Measurements from ENCODE around the gene DIAPH3. TPM values are rescaled to one million over a fixed set of nuclear protein-coding genes. Genes with fewer than 3 reads are reported as not detected.

DIAPH3 gene
- total RNA-seq, 1 donor from 2014 or later: 8.7 TPM

DNA sequence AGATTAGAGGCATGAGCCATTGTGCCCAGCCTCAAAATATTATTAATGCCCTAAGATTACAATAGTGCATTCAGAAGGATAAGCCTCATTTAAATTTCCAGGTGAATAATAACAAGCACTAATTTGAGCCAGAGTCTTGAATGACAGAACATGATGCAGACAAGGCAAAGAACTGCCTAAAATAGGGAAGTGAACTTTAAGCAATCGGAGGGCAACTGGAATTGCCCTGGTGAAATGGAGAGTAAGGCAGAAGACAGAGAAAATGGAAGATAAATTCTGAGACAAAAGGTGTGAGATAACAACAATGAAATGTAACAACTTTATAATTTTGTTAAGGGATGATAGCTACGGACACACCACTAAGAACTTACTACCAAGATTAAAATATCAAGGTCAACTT, 199.9 kb downstream of the DIAPH3 start:
- no peak for DNase-seq (ENCODE audit: low read depth in 2 of 2)

DNA sequence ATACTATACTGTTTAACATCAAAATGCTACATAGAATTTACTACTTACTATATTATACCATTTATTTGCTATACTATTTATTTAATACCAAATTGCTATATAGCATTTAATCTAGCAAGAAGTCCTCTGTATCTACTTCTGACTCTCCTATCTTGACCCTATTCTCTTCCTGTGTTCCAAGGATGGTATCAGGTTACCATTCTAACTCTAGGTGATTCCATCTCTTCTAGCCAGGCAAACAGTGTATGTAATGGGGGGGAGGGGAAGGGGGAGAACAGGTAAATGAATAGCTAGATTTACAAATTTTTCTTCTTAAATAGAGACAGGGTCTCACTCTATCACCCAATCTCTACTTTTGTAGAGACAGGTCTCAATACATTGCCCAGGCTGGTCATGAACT, 200.3 kb downstream of the DIAPH3 start:
- no peak for DNase-seq (ENCODE audit: low read depth in 2 of 2)

- DNase-seq (ENCODE audit: low read depth in 2 of 2): no peak
Observed at GRCh38 chr13:59962343-59962742, 201.4 kb downstream of the DIAPH3 start.

GRCh38 chr13:59960683-59961082, 203.0 kb downstream of the DIAPH3 start:
- peak in 1 of 2 donors; percentile 35 for DNase-seq (ENCODE audit: low read depth in 2 of 2)

- DNase-seq (ENCODE audit: low read depth in 2 of 2): no peak
Observed at GRCh38 chr13:59957438-59957837, 206.3 kb downstream of the DIAPH3 start.

GRCh38 chr13:59954601-59955000, 209.1 kb downstream of the DIAPH3 start:
- DNase-seq (ENCODE audit: low read depth in 2 of 2): no peak

DNA sequence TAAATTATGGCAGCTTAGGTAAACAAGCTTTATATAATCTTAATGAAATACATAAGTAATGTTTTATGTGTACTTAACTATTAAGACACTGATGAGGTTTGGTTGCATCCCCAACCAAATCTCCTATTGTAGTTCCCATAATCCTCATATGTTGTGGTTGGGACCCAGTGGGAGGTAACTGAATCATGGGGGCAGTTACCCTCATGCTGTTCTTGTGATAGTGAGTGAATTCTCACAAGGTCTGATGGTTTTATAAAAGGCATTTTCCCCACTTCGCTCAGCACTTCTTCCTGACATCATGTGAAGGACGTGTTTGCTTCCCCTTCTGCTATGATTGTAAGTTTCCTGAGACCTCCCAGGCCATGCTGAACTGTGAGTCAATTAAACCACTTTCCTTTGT, 212.7 kb downstream of the DIAPH3 start:
- no peak for DNase-seq (ENCODE audit: low read depth in 2 of 2)

DNA sequence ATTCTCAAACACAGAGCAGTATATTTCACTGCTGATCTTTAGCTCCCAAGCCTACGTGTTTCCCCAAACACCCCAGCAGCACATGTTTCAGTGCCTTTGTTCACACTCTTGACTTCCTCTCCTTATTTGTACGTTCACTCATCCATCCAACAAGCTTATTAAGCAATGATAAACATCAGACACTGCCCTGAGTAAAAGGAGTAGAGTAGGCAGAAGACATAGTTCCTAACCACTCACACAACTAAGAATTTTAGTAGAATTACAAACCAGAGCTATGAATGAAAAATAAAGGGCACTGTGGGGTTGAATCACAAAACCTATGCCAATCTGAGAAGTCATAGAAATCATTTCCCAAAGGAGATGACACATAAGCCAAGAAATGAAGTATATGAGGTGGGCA, 213.5 kb downstream of the DIAPH3 start:
- DNase-seq (ENCODE audit: low read depth in 2 of 2): no peak

- no peak for DNase-seq (ENCODE audit: low read depth in 2 of 2)
Observed at GRCh38 chr13:59948686-59949085, 215.0 kb downstream of the DIAPH3 start.

- DNase-seq (ENCODE audit: low read depth in 2 of 2): no peak
Observed at GRCh38 chr13:59946944-59947343, 216.8 kb downstream of the DIAPH3 start.

GRCh38 chr13:59931621-59932020, 232.1 kb downstream of the DIAPH3 start:
- DNase-seq (ENCODE audit: low read depth in 2 of 2): no peak

GRCh38 chr13:59924256-59924655, 239.5 kb downstream of the DIAPH3 start:
- no peak for DNase-seq (ENCODE audit: low read depth in 2 of 2)

- no peak for DNase-seq (ENCODE audit: low read depth in 2 of 2)
Observed at GRCh38 chr13:59915252-59915651, 248.5 kb downstream of the DIAPH3 start.

DNA sequence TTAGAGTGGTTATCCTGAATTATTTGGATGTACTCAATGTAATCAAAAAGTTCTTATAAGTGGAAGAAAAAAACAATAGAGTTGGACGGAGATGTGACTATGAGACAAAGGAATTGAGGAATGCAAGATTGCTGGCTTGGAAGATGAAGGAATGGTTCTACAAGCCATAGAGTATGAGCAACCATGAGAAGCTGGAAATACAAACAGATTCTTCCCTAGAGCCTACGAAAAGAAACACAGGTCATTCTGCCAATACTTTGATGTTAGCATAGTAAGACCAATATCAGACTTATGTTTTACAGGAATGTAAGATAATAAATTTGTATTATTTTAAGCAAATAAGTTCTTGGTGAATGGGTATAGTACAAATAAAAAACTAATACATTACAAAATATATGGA, 249.2 kb downstream of the DIAPH3 start:
- no peak for DNase-seq (ENCODE audit: low read depth in 2 of 2)

DNA sequence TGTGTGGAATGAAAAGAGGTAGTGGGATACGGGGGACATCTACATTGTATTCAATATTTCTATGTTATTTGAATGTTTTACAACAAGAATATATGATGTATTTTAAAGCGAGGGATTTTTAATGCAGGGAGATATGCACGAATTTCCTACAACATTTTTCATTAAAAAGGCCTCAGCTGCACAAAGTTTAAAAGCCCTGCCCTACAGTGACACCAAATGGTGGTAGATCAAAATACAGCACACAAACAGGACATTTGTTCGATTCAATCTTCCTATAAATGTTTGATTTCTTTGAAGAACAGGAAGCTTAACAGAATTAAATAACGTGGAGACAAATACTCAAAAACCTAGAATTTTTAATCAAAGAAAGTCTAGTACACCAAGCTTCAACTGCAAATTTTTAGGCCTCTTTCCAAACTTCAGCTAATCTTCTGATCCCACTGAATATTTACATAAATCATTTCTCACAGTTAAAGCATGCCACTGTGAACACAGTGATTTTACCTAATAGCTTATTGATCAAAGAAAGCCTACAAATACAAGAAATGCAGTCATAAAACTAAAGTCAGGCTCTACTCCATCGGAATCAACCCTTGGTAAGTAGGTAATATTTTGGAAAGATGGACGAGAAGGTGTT, 257.2 kb downstream of the DIAPH3 start:
- peak; percentile 30 to 57 for DNase-seq (ENCODE audit: low read depth in 2 of 2)

- DNase-seq (ENCODE audit: low read depth in 2 of 2): no peak
Observed at GRCh38 chr13:59901191-59901590, 262.5 kb downstream of the DIAPH3 start.

DNA sequence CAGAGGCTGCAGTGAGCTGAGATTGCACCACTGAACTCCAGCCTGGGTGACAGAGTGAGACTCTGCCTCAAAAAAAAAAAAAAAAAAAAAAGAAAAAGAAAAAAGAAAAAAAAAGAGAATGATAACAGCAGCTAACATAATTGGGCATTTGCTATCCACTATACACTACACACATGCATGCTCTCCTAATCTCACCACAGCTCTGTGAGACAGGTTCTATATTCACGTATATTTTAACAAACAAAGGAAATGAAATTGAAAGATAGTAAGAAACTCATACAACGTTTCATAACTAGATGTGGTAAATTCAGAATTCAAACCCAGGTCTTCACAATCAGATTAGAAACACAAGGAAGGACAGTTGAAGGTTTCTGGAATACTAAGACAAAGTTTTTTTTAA, 265.7 kb downstream of the DIAPH3 start:
- no peak for DNase-seq (ENCODE audit: low read depth in 2 of 2)

GRCh38 chr13:59893266-59893665, 270.5 kb downstream of the DIAPH3 start:
- DNase-seq (ENCODE audit: low read depth in 2 of 2): no peak

GRCh38 chr13:59891053-59891452, 272.7 kb downstream of the DIAPH3 start:
- DNase-seq (ENCODE audit: low read depth in 2 of 2): no peak

- no peak for DNase-seq (ENCODE audit: low read depth in 2 of 2)
Observed at GRCh38 chr13:59890054-59890453, 273.7 kb downstream of the DIAPH3 start.

DNA sequence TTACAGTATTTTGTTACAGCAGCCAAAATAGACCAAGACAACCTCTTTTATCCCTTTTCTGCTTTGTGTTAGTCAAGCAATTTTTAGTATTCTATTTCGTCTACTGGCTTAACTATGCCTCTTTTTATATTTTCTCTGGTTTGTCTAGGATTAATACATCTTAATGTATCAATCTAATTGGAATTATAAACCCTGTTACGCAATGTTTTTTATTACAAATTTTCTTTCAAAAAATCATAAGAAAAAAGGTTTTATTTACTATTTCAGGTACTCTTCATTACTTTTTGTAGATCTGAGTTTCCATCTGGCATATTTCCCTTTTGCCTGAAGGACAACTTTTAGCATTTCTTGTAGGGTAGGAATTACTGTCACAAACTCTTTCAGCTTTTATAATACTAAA, 275.3 kb downstream of the DIAPH3 start:
- no peak for DNase-seq (ENCODE audit: low read depth in 2 of 2)

GRCh38 chr13:59885076-59885475, 278.7 kb downstream of the DIAPH3 start:
- no peak for DNase-seq (ENCODE audit: low read depth in 2 of 2)

- no peak for DNase-seq (ENCODE audit: low read depth in 2 of 2)
Observed at GRCh38 chr13:59883885-59884284, 279.8 kb downstream of the DIAPH3 start.

GRCh38 chr13:59880468-59880867, 283.3 kb downstream of the DIAPH3 start:
- no peak for DNase-seq (ENCODE audit: low read depth in 2 of 2)
